Nephron progenitor cell (in vitro differentiated cells): ENCODE measurements around the gene NOX3.
"Not testable (repeated sequence)": the region's sequence is repeated elsewhere in the genome, so short reads cannot be mapped to it uniquely, and the experiment has no call there.

Experiments
- DNase-seq: peaks from one replicate; pipeline ENCODE4 v3.0.0; 2021
- H3K27ac Mint-ChIP-seq: 2 replicates; pipeline ENCODE4 v1.8.0; 2021; ENCODE audit warnings: mild to moderate bottlenecking, moderate library complexity, mixed read lengths
- H3K27me3 Mint-ChIP-seq: 2 replicates; pipeline ENCODE4 v1.8.0; 2021; ENCODE audit warnings: mild to moderate bottlenecking, low read depth, mixed read lengths; ENCODE audit not compliant: poor library complexity
- H3K36me3 Mint-ChIP-seq: 2 replicates; pipeline ENCODE4 v1.8.0; 2021; ENCODE audit warnings: low read depth, mixed read lengths
- H3K4me1 Mint-ChIP-seq: 2 replicates; pipeline ENCODE4 v1.8.0; 2021; ENCODE audit warnings: mixed read lengths
- H3K4me3 Mint-ChIP-seq: 2 replicates; pipeline ENCODE4 v1.8.0; 2021; ENCODE audit warnings: mild to moderate bottlenecking, moderate library complexity, mixed read lengths
- H3K9me3 Mint-ChIP-seq: 2 replicates; pipeline ENCODE4 v1.8.0; 2021; ENCODE audit warnings: mild to moderate bottlenecking, moderate library complexity, mixed read lengths
- CTCF ChIP-seq: fragments of 200-600 bp; sonication (generic); IDR thresholded peaks from 2 replicates; pipeline ENCODE4 v1.5.0; 2021; ENCODE audit warnings: antibody characterized with exemption

The NOX3 gene

GRCh38 chr6:155364844-155365437 is 90.7 kb downstream of the NOX3 start:
- Mint-ChIP-seq H3K9me3 (peaks cover 42% of the 10 kb centered on the region), H3K4me3 (no peak overlapping the region), H3K36me3 (peaks cover 13% of the 10 kb centered on the region), H3K27ac (no peak overlapping the region), H3K27me3 (no peaks in the 10 kb centered on the region), H3K4me1 (no peaks in the 10 kb centered on the region)
- no peak for TF ChIP-seq CTCF
- no peak for DNase-seq

GRCh38 chr6:155364021-155364420 is 91.6 kb downstream of the NOX3 start:
- Mint-ChIP-seq H3K36me3 (peaks cover 13% of the 10 kb centered on the region), H3K9me3 (peaks cover 51% of the 10 kb centered on the region)
- not testable (repeated sequence) for H3K4me1 Mint-ChIP-seq, H3K4me3 Mint-ChIP-seq, H3K27me3 Mint-ChIP-seq, DNase-seq, H3K27ac Mint-ChIP-seq

- not testable (repeated sequence) for H3K4me1 Mint-ChIP-seq, H3K27me3 Mint-ChIP-seq, DNase-seq, H3K27ac Mint-ChIP-seq, H3K4me3 Mint-ChIP-seq
- Mint-ChIP-seq H3K9me3 (peaks cover 58% of the 10 kb centered on the region), H3K36me3 (peaks cover 13% of the 10 kb centered on the region)
Observed at GRCh38 chr6:155362968-155363632, 92.5 kb downstream of the NOX3 start.

- DNase-seq, result no peak
- H3K36me3 Mint-ChIP-seq, result peaks cover 6% of the 10 kb centered on the region
- H3K4me1 Mint-ChIP-seq, result no peaks in the 10 kb centered on the region
- peaks cover 62% of the 10 kb centered on the region for H3K9me3 Mint-ChIP-seq
- no peak overlapping the region for H3K4me3 Mint-ChIP-seq
- no peak for TF ChIP-seq CTCF
- no peaks in the 10 kb centered on the region for H3K27me3 Mint-ChIP-seq
- no peak overlapping the region for H3K27ac Mint-ChIP-seq
Observed at GRCh38 chr6:155354167-155354566, 101.5 kb downstream of the NOX3 start.

GRCh38 chr6:155352811-155353210 is 102.8 kb downstream of the NOX3 start:
- Mint-ChIP-seq H3K4me1 (no peaks in the 10 kb centered on the region), H3K27ac (no peak overlapping the region), H3K27me3 (no peaks in the 10 kb centered on the region), H3K4me3 (no peak overlapping the region), H3K9me3 (peaks cover 61% of the 10 kb centered on the region), H3K36me3 (peaks cover 14% of the 10 kb centered on the region)
- no peak for DNase-seq
- TF ChIP-seq CTCF, result no peak

GRCh38 chr6:155352130-155352420 is 103.6 kb downstream of the NOX3 start:
- TF ChIP-seq CTCF, result no peak

More at GRCh38 chr6:155352130-155352420, 103.6 kb downstream of the NOX3 start:
- Mint-ChIP-seq H3K4me3 (no peak overlapping the region), H3K9me3 (peaks cover 68% of the 10 kb centered on the region), H3K4me1 (no peaks in the 10 kb centered on the region), H3K27me3 (no peaks in the 10 kb centered on the region), H3K27ac (no peak overlapping the region), H3K36me3 (peaks cover 19% of the 10 kb centered on the region)
- no peak for DNase-seq
